ENCODE results near the gene DENND1A. TPM values are rescaled to one million over a fixed set of nuclear protein-coding genes. Genes with fewer than 3 reads are reported as not detected.

The DENND1A gene
- total and polyA plus RNA-seq, 2 of the 13 experiments (the other 11 are each of a cell fraction or from before 2014, with no cell fraction given): 14.8 to 30.1 TPM

GRCh38 chr9:123505496-123505895 is 424.4 kb downstream of the DENND1A start:
- ATAC-seq (no peak), DNase-seq (ENCODE audit: low spot score) (no peak), FAIRE-seq (no peak)
- Histone ChIP-seq H2AFZ (ENCODE audit: low read length) (no peak overlapping the region), H3K4me3 (replicated peaks in 1 of 3; ENCODE audit: insufficient read depth in 1 of 3, low read depth in 2 of 3, low read length in 3 of 3) (no peak overlapping the region), H3K36me3 (replicated peaks in 1 of 2; ENCODE audit: control insufficient read depth in 1 of 2, insufficient read depth in 2 of 2, low read length in 2 of 2) (peaks cover 0 to 2% of the 10 kb centered on the region in 2 experiments; a peak in 3 of 5 replicates), H3K27ac (ENCODE audit: extremely low read length, insufficient read depth, low read length) (no peak overlapping the region), H3K79me2 (ENCODE audit: insufficient read depth, low read length) (no peaks in the 10 kb centered on the region), H4K20me1 (ENCODE audit: insufficient read depth, low read length) (no peaks in the 10 kb centered on the region), H3K9ac (ENCODE audit: insufficient read depth, low read depth, low read length) (no peak overlapping the region), H3K9me3 (ENCODE audit: low read length) (no peaks in the 10 kb centered on the region), H3K27me3 (ENCODE audit: control insufficient read depth in 1 of 2, insufficient read depth in 2 of 2, low read length in 2 of 2) (no peaks in the 10 kb centered on the region), H3K4me1 (ENCODE audit: insufficient read depth, low read length) (no peaks in the 10 kb centered on the region; the same call in 1 of the 2 replicates), H3K4me2 (ENCODE audit: low read depth, low read length) (no peak overlapping the region)
- intact Hi-C loops (cut with micrococcal nuclease; ENCODE audit: unreplicated experiment) (no loop called here), in situ Hi-C loops (cut with HindIII; ENCODE audit: extremely low pct_ligation_motif_present, low pct_unique_long_range_greater_than_20kb) (loop anchor here (10.0 kb wide), 1 partner anchor 101 kb away; no protein-coding TSS in a partner anchor)
- POLR2A ChIA-PET: no interaction called here
- CTCF ChIA-PET (ENCODE audit: low intra/inter-chr PET ratio, low total read pairs): no interaction called here
- WGBS (ENCODE audit: low lambda C conversion rate): 95% methylated on average over 7 of the region's 7 CpGs
- no TSS peak for BruUV-seq (replicated peaks)
- TF ChIP-seq AHDC1 (CRISPR knock-in tag; IDR thresholded peaks at IDR 0.05; ENCODE audit: borderline replicate concordance): no peak
- no peak for TF ChIP-seq ZNF644 (CRISPR knock-in tag; IDR thresholded peaks at IDR 0.05; ENCODE audit: low read depth)
- TF ChIP-seq CERS6 (CRISPR knock-in tag; IDR thresholded peaks at IDR 0.05): no peak
- TF ChIP-seq TERF1 (CRISPR knock-in tag; IDR thresholded peaks at IDR 0.05): no peak
- TF ChIP-seq ZNF670 (CRISPR knock-in tag; IDR thresholded peaks at IDR 0.05; ENCODE audit: borderline replicate concordance): no peak
- TF ChIP-seq HNF4A (CRISPR knock-in tag; IDR thresholded peaks at IDR 0.05): no peak
- TF ChIP-seq EZH2 (conservative IDR thresholded peaks at IDR 0.05; ENCODE audit: low read depth, low read length): no peak
- no peak for TF ChIP-seq DNMT1 (CRISPR knock-in tag; IDR thresholded peaks at IDR 0.05)
- no peak for TF ChIP-seq ZNF280D (CRISPR knock-in tag; IDR thresholded peaks at IDR 0.05)
- TF ChIP-seq ZNF891 (CRISPR knock-in tag; IDR thresholded peaks at IDR 0.05): no peak
